KOPT-K1 (cell line): ENCODE measurements around the gene TARBP2.
"Not testable (repeated sequence)": the region's sequence is repeated elsewhere in the genome, so short reads cannot be mapped to it uniquely, and the experiment has no call there.

ENCODE experiments used
- H3K27ac ChIP-seq: fragments of 200-600 bp; sonication (generic); 2 replicates; pipeline ENCODE4 v1.5.1; 2016; ENCODE audit warnings: antibody characterized with exemption, mild to moderate bottlenecking, low read depth, low read length; ENCODE audit not compliant: poor library complexity, severe bottlenecking
- H3K36me3 ChIP-seq: fragments of 200-600 bp; sonication (generic); 2 replicates; pipeline ENCODE4 v1.5.1; 2017; ENCODE audit warnings: antibody characterized with exemption, mild to moderate bottlenecking, low read length, moderate library complexity; ENCODE audit not compliant: insufficient read depth
- H3K9me3 ChIP-seq: fragments of 200-600 bp; sonication (generic); 2 replicates; pipeline ENCODE4 v1.5.1; 2017; ENCODE audit warnings: antibody characterized with exemption, low read length, mild to moderate bottlenecking; ENCODE audit not compliant: insufficient read depth, poor library complexity, severe bottlenecking

The TARBP2 gene

DNA sequence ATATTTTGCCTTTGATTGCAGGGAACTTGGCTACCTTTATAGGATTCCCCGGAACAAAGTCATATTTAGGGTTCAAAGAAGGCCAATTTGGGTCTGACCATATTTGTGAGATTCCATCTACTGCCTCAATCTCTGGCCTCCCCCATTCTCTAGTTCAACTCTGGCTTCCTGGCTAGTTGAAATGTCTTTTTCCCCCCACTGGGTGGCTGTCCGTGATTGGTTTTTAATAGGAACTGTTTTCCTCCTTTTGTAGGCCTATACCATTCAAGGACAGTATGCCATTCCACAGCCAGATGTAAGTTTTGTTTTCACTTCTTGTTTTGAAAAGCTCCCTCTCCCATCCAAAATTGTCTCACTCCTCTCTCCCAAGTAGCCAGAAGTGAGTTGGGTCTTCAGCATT is 35.4 kb upstream of the TARBP2 start:
- Histone ChIP-seq H3K36me3 (peaks cover 100% of the 10 kb centered on the region), H3K27ac (no peak overlapping the region), H3K9me3 (no peaks in the 10 kb centered on the region)

DNA sequence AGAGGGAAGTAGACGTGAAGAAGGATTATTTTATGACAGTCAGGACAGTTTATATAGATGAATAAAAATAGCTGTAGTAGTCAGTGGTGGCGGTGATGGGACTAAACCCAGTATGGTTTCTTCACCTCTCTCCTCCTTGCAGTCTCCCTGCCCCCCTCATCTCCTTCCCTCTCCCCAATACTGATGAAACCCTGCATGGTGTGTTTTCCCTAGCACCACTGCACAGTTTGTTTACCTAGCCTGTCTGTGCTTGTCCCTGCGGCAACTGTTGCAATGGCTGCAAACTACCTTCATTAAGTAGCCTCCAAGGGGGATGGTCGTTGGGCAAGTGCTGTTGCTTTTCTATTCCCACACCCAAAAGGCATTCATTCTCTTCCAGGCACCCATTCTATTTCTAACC is 34.4 kb upstream of the TARBP2 start:
- Histone ChIP-seq H3K27ac (no peak overlapping the region), H3K9me3 (no peaks in the 10 kb centered on the region), H3K36me3 (peaks cover 99% of the 10 kb centered on the region)

DNA sequence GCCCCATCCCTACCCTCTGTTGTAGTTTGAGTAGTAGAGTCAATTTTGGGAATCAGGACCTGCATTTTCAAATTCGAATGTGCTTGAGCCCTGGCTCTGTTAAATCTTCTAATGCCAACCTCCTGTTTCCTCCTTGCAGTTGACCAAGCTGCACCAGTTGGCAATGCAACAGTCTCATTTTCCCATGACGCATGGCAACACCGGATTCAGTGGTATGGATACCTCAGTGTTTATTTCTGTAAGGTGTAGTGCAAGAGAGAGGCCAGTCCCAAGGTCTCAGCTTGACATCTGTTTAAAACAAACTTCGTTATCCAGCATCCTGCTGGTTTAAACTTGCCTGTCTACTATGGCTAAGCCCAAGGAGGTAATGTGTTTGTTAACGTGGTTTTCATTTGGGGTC is 34.0 kb upstream of the TARBP2 start:
- Histone ChIP-seq H3K36me3 (peaks cover 99% of the 10 kb centered on the region), H3K9me3 (no peaks in the 10 kb centered on the region), H3K27ac (no peak overlapping the region)

DNA sequence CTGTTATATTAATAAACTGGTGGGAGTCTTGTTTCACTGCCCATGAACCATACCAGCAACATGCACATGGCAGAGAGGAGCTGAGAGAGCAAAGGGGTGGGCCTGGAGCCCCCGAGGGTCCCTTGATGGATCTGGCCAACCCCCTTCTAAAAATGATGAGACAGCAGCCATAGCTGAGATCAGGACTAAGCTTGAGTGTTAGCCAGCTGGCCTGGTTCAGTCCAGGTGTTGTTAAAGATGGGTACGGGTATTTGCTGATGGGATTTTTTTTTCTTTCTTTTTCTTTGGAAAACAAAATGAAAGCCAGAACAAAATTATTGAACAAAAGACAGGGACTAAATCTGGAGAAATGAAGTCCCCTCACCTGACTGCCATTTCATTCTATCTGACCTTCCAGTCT is 33.2 kb upstream of the TARBP2 start:
- H3K9me3 ChIP-seq, result no peaks in the 10 kb centered on the region
- H3K27ac ChIP-seq, result no peak overlapping the region
- peaks cover 99% of the 10 kb centered on the region for H3K36me3 ChIP-seq

DNA sequence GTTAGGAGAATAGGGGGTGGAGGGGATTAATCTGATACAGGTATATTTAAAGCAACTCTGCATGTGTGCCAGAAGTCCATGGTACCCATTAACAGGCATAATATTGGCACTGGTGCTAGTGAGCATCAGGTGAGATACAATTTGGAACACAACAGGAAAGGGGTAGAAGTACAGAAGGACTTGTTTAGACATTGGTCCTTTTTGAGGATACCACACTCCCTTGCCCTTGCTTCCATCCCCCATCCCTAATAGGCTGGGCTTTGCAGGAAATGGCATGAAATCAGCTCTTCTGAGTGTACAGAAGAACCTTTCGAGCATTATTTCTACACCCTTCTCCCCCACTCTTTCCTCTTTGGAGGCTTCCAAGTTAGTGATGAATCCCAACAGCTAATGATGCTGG is 32.8 kb upstream of the TARBP2 start:
- Histone ChIP-seq H3K36me3 (peaks cover 99% of the 10 kb centered on the region), H3K9me3 (no peaks in the 10 kb centered on the region), H3K27ac (no peak overlapping the region)

DNA sequence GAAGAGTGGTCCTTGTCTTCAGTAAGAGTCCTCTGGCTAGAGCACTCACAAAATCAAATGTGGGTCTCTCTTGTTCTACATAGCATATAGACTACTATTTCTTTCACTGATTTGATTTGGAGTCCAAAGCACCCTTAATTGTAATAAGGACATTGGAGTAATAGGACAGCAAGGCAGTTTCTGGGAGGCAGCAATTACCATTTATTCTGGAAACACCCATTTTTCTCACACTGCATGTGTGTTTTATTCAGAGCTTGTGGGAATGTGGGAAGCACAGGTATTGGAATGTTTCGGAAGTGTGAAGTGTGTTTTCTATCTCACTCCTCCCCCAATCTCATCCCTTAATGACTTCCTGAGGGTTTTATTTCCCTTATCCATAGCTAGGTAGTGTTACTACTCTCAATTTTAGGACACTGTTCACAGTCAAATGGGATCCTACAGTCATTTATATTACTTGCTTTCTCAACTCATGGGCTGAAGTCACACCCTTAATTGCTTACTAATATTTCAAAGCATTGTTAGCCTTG is 29.0 kb upstream of the TARBP2 start:
- no peaks in the 10 kb centered on the region for H3K9me3 ChIP-seq
- H3K36me3 ChIP-seq, result peaks cover 99% of the 10 kb centered on the region
- no peak overlapping the region for H3K27ac ChIP-seq

DNA sequence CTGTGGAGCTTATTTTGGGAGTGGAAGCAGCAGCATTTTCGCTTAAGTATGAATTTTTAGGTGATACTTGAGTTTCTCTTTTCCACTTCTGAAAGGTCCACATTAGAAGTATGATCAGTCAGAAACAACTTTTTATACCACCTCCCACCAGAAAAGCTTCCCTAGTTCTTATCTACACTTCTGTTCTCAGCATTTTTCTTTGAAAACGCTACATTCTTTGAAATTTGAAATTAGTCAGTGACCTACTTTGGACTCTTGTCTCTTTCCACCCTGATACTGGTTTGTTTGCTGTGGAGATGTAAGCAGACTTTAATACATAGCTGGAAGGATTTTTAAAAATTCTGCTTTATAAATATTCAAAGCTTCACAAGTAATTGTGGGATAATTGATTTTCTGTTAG is 27.0 kb upstream of the TARBP2 start:
- Histone ChIP-seq H3K36me3 (peaks cover 99% of the 10 kb centered on the region), H3K27ac (no peak overlapping the region), H3K9me3 (no peaks in the 10 kb centered on the region)

DNA sequence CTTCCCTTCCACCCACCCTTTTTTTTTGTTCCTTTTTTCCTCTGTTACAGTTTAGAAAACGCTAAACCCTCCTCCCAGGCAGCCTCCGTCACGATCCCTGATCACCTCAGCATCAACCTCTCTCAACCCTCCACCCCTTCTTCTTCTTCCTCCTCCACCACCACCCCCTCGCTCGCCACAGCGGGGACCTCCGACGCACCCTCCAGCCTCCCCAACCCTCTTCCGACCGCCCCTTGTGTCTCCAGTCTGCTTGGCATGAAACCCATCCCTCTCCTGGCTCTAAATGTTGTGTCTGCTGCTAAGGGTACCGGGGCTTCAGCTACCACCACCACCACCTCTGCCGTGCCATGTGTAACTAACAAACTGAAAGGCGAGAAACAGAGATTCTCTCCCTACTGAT is 26.3 kb upstream of the TARBP2 start:
- no peak overlapping the region for H3K27ac ChIP-seq
- H3K9me3 ChIP-seq, result no peaks in the 10 kb centered on the region
- H3K36me3 ChIP-seq, result peaks cover 99% of the 10 kb centered on the region

DNA sequence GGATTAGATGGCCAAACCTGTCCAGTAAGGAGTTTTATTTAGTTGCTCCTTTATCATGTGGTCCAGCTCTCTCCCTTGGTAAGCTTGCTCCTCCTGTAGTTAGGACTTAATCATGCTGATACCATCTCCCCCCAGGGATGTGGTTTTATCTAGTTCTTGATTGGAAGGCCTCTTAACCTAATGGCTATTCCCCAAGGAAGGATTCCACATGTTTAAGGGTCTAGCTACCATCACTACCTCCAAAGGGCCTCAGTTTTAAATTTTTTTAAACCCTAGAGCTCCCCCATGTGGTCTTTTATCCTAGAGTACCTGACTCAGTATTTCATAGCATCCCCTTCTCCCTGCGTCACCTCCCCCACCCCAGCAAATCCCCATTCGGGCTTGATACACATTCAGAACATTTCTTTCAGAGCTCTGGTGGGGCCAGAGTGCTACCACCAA is 24.3 kb upstream of the TARBP2 start:
- H3K9me3 ChIP-seq, result no peaks in the 10 kb centered on the region
- no peak overlapping the region for H3K27ac ChIP-seq
- H3K36me3 ChIP-seq, result peaks cover 100% of the 10 kb centered on the region

DNA sequence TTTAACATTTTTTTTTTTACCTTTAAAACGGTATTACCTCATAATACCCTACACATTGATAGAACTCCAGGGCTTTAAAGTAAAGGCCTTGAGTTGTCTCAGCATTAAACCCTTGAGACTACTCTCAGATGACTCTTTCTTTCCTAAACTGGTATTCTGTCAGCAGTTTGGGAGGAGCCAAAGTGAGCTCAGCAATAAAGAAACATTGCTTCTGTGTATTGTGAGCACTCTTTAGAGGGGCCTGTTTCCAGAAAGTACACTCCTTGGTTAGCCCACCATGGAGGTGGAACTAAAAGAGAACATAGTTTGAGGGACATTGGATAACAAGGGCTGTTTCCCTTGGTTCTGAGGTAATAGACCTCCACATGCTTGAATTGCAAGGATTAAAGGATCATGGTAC is 22.2 kb upstream of the TARBP2 start:
- Histone ChIP-seq H3K27ac (no peak overlapping the region), H3K36me3 (peaks cover 100% of the 10 kb centered on the region)

DNA sequence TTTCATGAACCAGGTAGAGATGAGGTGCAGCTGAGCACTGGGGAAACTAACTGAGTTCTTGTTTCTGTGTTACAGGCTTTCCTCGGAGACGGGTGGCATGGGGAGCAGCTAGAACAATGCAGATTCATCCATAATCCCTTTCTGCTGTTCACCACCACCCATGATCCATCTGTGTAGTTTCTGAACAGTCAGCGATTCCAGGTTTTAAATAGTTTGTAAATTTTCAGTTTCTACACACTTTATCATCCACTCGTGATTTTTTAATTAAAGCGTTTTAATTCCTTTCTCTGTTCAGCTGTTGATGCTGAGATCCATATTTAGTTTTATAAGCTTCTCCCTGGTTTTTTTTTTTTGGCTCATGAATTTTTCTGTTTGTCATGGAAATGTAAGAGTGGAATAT is 21.8 kb upstream of the TARBP2 start:
- H3K27ac ChIP-seq, result no peak overlapping the region
- peaks cover 100% of the 10 kb centered on the region for H3K36me3 ChIP-seq
- no peaks in the 10 kb centered on the region for H3K9me3 ChIP-seq

More for the DNA sequence above, 22.2 kb upstream of the TARBP2 start:
- no peaks in the 10 kb centered on the region for H3K9me3 ChIP-seq

DNA sequence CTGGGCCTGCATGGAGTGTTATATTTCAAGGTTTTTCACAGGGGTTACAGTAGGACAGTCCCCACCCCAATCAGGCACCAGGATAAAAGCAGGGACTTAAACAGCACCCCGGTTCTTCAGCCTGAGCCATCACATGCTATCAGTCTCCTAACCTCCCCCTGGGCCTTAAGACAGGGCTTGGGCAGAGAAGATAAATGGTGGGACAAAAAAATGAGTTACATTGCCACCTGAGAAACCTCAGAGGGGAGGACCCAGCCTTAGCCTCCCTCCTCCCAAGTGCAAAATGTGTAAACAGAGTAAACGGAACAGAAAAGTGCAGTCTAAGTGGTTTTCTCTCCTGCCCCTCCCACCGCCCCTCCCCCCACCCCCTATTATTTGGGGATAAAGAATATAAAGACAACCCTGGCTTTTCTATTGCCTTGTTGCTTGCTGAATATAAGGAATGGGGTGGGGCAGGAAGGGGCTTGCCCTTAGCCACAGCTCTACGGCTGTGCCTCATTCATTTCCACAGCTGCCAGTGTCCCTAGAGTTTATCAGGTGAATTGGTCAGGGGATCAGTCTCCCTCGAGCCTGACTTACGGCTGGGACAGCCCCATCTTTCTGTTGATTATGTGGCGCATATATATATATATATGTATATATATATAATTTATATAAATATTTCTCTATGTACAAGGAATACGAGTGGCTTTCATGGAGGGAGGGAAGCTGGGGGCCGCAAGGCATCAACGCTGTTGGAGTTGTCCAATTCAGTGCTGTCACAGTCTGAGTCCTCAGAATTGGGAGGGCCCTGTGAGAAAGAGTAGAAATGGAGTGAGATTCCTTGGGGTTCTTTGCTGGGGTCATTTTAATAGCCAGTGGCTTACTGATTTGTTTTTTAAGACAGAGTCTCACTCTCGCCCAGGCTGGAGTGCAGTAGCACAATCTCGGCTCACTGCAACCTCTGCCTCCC is 20.3 kb upstream of the TARBP2 start:
- peaks cover 100% of the 10 kb centered on the region for H3K36me3 ChIP-seq
- no peak overlapping the region for H3K27ac ChIP-seq
- no peaks in the 10 kb centered on the region for H3K9me3 ChIP-seq

DNA sequence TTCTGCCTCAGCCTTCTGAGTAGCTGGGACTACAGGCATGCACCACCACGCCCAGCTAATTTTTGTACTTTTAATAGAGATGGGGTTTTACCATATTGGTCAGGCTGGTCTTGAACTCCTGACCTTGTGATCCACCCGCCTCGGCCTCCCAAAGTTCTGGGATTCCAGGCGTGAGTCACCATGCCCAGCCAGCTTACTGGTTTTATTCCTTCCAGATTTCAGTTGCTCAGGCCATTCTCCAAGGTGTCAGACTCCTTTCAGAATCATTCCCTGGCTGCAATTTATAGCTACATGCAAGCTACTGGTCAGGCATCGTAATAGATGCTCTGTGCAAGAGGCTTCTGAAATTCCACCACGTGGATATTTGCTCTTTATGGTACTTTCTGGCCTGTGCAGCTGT is 19.6 kb upstream of the TARBP2 start:
- peaks cover 100% of the 10 kb centered on the region for H3K36me3 ChIP-seq
- not testable (repeated sequence) for H3K27ac ChIP-seq, H3K9me3 ChIP-seq

DNA sequence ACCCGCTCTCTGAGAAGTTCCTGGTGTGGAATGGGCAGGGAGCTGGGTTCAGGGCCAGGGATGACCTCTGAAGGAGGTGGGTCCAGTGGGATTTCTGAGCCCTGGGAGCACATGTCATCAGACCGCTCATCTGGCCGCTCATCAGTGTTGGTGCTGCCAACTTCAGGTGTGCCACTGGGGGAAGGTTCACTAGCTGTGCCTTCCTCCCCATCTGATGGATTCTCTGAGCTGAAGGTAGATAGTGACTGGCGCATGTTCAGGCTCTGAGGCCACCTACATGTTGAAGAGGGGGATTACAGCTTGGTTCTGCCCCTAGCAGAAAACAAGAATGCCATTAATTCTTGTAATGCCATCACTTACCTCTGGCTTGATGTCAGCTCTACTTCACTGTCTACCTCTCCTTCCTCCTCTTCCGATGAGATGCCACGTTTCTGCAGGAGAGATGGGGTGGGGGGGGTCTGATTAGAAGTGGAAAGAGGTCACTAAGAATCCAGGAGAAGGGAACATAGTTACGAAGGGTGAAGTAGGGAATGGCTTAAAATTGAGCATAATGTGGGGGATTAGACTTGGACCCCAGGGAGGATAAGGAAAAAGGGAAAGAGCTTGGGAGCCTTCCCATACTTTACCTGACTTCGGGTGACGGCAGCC is 19.0 kb upstream of the TARBP2 start:
- Histone ChIP-seq H3K27ac (no peak overlapping the region), H3K9me3 (no peaks in the 10 kb centered on the region), H3K36me3 (peaks cover 100% of the 10 kb centered on the region)

DNA sequence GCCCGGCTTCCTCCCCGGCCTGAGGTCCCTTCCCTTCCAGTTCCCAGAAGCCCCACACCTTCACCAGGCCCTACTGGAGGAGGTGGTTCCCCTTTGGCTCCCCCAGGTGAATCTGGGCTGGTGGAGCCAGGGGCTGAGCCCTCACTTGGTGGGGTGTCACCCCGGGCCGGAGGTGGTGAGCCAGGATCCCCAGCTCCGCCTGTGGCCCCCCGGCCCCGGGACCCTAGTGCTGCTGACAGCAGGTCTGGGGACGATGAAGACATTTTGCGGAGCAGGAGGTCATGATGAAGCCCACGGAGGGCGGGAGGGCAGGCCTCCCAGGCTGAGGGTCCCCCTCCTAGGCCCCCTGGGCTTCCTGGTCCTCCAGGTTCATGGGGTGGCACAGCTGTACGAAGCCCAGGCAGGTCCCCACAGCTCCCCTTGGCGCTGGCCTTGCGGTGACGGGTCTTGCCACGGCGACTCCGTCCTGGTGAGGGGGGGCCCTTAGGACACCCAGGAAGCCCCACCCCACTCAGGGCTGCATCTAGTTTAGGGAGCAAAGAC is 18.4 kb upstream of the TARBP2 start:
- Histone ChIP-seq H3K9me3 (no peaks in the 10 kb centered on the region), H3K36me3 (peaks cover 100% of the 10 kb centered on the region), H3K27ac (no peak overlapping the region)
